Neuronal stem cell (in vitro differentiated cells): ENCODE results near the gene CHRNB4.

Source experiments
- DNase-seq: peaks from one replicate; pipeline ENCODE4 v3.0.0-alpha.2; 2013; ENCODE audit warnings: low spot score
- H2AFZ ChIP-seq: one replicate; pipeline ENCODE4 v1.6.1; 2013; ENCODE audit warnings: mild to moderate bottlenecking, low read length, inconsistent platforms
- H2AK5ac ChIP-seq: 2 replicates; pipeline ENCODE4 v1.6.1; 2013; ENCODE audit warnings: low read depth, mild to moderate bottlenecking, inconsistent platforms, low read length, moderate library complexity, mixed read lengths
- H2BK120ac ChIP-seq: 2 replicates; pipeline ENCODE4 v1.6.1; 2013; ENCODE audit warnings: low read depth, mild to moderate bottlenecking, inconsistent platforms, low read length, moderate library complexity, mixed read lengths
- H2BK12ac ChIP-seq: one replicate; pipeline ENCODE4 v1.6.1; 2013; ENCODE audit warnings: low read length, inconsistent platforms
- H2BK15ac ChIP-seq: 2 replicates; pipeline ENCODE4 v1.6.1; 2013; ENCODE audit warnings: mild to moderate bottlenecking, low read length, inconsistent platforms, mixed read lengths
- H2BK5ac ChIP-seq: one replicate; pipeline ENCODE4 v1.6.1; 2013; ENCODE audit warnings: inconsistent platforms, mild to moderate bottlenecking, low read length, moderate library complexity
- H3K14ac ChIP-seq: one replicate; pipeline ENCODE4 v1.6.1; 2013; ENCODE audit warnings: low read length, inconsistent platforms
- H3K18ac ChIP-seq: 2 replicates; pipeline ENCODE4 v1.6.1; 2013; ENCODE audit warnings: low read length, inconsistent platforms
- H3K23ac ChIP-seq: 2 replicates; pipeline ENCODE4 v1.6.1; 2013; ENCODE audit warnings: low read depth, mild to moderate bottlenecking, mixed read lengths, low read length, inconsistent platforms; ENCODE audit not compliant: poor library complexity
- H3K27ac ChIP-seq: replicated peaks from 3 replicates; pipeline ENCODE4 v1.5.1; 2013; ENCODE audit warnings: low read length, inconsistent platforms
- H3K27me3 ChIP-seq, 3 experiments: 2 replicates each; pipeline ENCODE4 v1.6.1; 2013; ENCODE audit warnings: low read length in 3 of 3, mild to moderate bottlenecking in 2 of 3, inconsistent platforms in 1 of 3, low read depth in 1 of 3, mixed read lengths in 1 of 3, moderate library complexity in 1 of 3; ENCODE audit not compliant: control insufficient read depth in 3 of 3, insufficient read depth in 3 of 3
- H3K36me3 ChIP-seq, 2 donors: replicated peaks in 1 of 2; 2 replicates each; pipeline ENCODE4 v1.6.1; 2013; ENCODE audit warnings: low read length in 2 of 2; ENCODE audit not compliant: control insufficient read depth in 2 of 2, insufficient read depth in 2 of 2
- H3K4ac ChIP-seq: 2 replicates; pipeline ENCODE4 v1.6.1; 2013; ENCODE audit warnings: inconsistent platforms, mild to moderate bottlenecking, low read length, moderate library complexity
- H3K4me1 ChIP-seq, 2 donors: 1 replicate in 1 of 2; 2 replicates in 1 of 2; pipeline ENCODE4 v1.6.1; 2013; ENCODE audit warnings: low read length in 2 of 2, low read depth in 1 of 2; ENCODE audit not compliant: control insufficient read depth in 2 of 2, insufficient read depth in 1 of 2
- H3K4me2 ChIP-seq: one replicate; pipeline ENCODE4 v1.6.1; 2013; ENCODE audit warnings: mild to moderate bottlenecking, low read length, inconsistent platforms; ENCODE audit not compliant: insufficient read depth, poor library complexity, severe bottlenecking
- H3K4me3 ChIP-seq, 2 donors: 2 replicates each; pipeline ENCODE4 v1.5.1; 2013; ENCODE audit warnings: low read length in 2 of 2, mild to moderate bottlenecking in 2 of 2, inconsistent platforms in 1 of 2, moderate library complexity in 1 of 2
- H3K79me1 ChIP-seq: one replicate; pipeline ENCODE4 v1.6.1; 2013; ENCODE audit warnings: low read depth, mild to moderate bottlenecking, inconsistent platforms, low read length, moderate library complexity
- H3K9ac ChIP-seq: one replicate; pipeline ENCODE4 v1.6.1; 2013; ENCODE audit warnings: mild to moderate bottlenecking, low read depth, low read length, inconsistent platforms; ENCODE audit not compliant: poor library complexity
- H3K9me3 ChIP-seq, 2 donors: replicated peaks in 1 of 2; 2 replicates each; pipeline versions ENCODE3 to v1.6.1; 2013; ENCODE audit warnings: low read length in 2 of 2, mild to moderate bottlenecking in 2 of 2, inconsistent platforms in 1 of 2, low read depth in 1 of 2, mixed read lengths in 1 of 2, moderate library complexity in 1 of 2; ENCODE audit not compliant: control insufficient read depth in 2 of 2, insufficient read depth in 1 of 2
- H4K8ac ChIP-seq: one replicate; pipeline ENCODE4 v1.6.1; 2013; ENCODE audit warnings: low read depth, mild to moderate bottlenecking, inconsistent platforms, low read length, moderate library complexity
- H4K91ac ChIP-seq: one replicate; pipeline ENCODE4 v1.6.1; 2013; ENCODE audit warnings: low read length, low read depth, mild to moderate bottlenecking, inconsistent platforms; ENCODE audit not compliant: poor library complexity
- WGBS, 2 donors: extraction: QIAGEN DNeasy Blood & Tissue Kit; methylation state at CpG; one replicate each; pipeline ENCODE4 v1.1.7; 2013; ENCODE audit warnings: missing lambda C conversion rate in 2 of 2, mixed read lengths in 1 of 2; ENCODE audit not compliant: insufficient read length in 2 of 2, insufficient replicate concordance in 1 of 2; ENCODE audit errors: extremely low coverage in 2 of 2; 5-methylcytosine and 5-hydroxymethylcytosine counted together

The CHRNB4 gene

GRCh38 chr15:78676424-78677110, 35.6 kb upstream of the CHRNB4 start:
- H2AK5ac ChIP-seq: no peak overlapping the region
- peaks cover 0 to 5% (median 0%) of the 10 kb centered on the region in 3 experiments for H3K27me3 ChIP-seq
- H3K4me1 ChIP-seq: peaks cover 8 to 16% of the 10 kb centered on the region in 2 donors
- H3K4me3 ChIP-seq: no peak overlapping the region
- no peak overlapping the region for H3K9ac ChIP-seq
- no peak overlapping the region for H3K18ac ChIP-seq
- no peak overlapping the region for H2BK12ac ChIP-seq
- no peaks in the 10 kb centered on the region for H3K79me1 ChIP-seq
- no peak overlapping the region for H3K4ac ChIP-seq
- H3K27ac ChIP-seq: no peak overlapping the region
- H2BK120ac ChIP-seq: no peak overlapping the region
- no peak overlapping the region for H3K14ac ChIP-seq
- no peak overlapping the region for H4K91ac ChIP-seq
- H3K4me2 ChIP-seq: no peak overlapping the region
- no peaks in the 10 kb centered on the region for H3K9me3 ChIP-seq
- no peak for DNase-seq
- no peak overlapping the region for H2BK5ac ChIP-seq
- no peak overlapping the region for H2AFZ ChIP-seq
- WGBS, 2 donors: no CpG with 5 or more reads among the region's 12 CpGs
- no peak overlapping the region for H3K23ac ChIP-seq
- H3K36me3 ChIP-seq: no peaks in the 10 kb centered on the region
- H4K8ac ChIP-seq: no peak overlapping the region
- H2BK15ac ChIP-seq: no peak overlapping the region

GRCh38 chr15:78675617-78676360, 34.8 kb upstream of the CHRNB4 start:
- H3K27ac ChIP-seq: no peak overlapping the region
- no peak overlapping the region for H3K18ac ChIP-seq
- no peak overlapping the region for H4K8ac ChIP-seq
- no peak overlapping the region for H3K23ac ChIP-seq
- no CpG with 5 or more reads among the region's 11 CpGs for WGBS, 2 donors
- H2AFZ ChIP-seq: no peak overlapping the region
- peak overlapping the region; percentile 60 for H2BK15ac ChIP-seq
- H3K4ac ChIP-seq: no peak overlapping the region
- H2BK120ac ChIP-seq: no peak overlapping the region
- peaks cover 8 to 14% of the 10 kb centered on the region in 2 donors for H3K4me1 ChIP-seq
- H2AK5ac ChIP-seq: no peak overlapping the region
- no peak overlapping the region for H4K91ac ChIP-seq
- H3K4me3 ChIP-seq: peak overlapping the region in 1 of 2 donors; percentile 27
- no peaks in the 10 kb centered on the region for H3K36me3 ChIP-seq
- H3K14ac ChIP-seq: peak overlapping the region; percentile 41
- no peak for DNase-seq
- no peak overlapping the region for H2BK5ac ChIP-seq
- peaks cover 0 to 5% (median 0%) of the 10 kb centered on the region in 3 experiments for H3K27me3 ChIP-seq
- H3K9ac ChIP-seq: no peak overlapping the region
- no peaks in the 10 kb centered on the region for H3K79me1 ChIP-seq
- H3K4me2 ChIP-seq: no peak overlapping the region
- H2BK12ac ChIP-seq: no peak overlapping the region
- H3K9me3 ChIP-seq: no peaks in the 10 kb centered on the region

GRCh38 chr15:78675206-78675605, 34.2 kb upstream of the CHRNB4 start:
- H2BK12ac ChIP-seq: no peak overlapping the region
- H3K4me2 ChIP-seq: no peak overlapping the region
- no peak overlapping the region for H2AK5ac ChIP-seq
- H3K79me1 ChIP-seq: no peaks in the 10 kb centered on the region
- H3K9ac ChIP-seq: peak overlapping the region; percentile 51
- peaks cover 0 to 5% (median 0%) of the 10 kb centered on the region in 3 experiments for H3K27me3 ChIP-seq
- WGBS, 2 donors: no CpG with 5 or more reads among the region's 4 CpGs
- no peak overlapping the region for H3K18ac ChIP-seq
- no peak overlapping the region for H2BK120ac ChIP-seq
- no peak overlapping the region for H3K4me3 ChIP-seq
- no peak overlapping the region for H2BK5ac ChIP-seq
- no peaks in the 10 kb centered on the region for H3K36me3 ChIP-seq
- no peak overlapping the region for H3K27ac ChIP-seq
- no peak for DNase-seq
- no peak overlapping the region for H3K4ac ChIP-seq
- H4K91ac ChIP-seq: no peak overlapping the region
- H4K8ac ChIP-seq: no peak overlapping the region
- H3K9me3 ChIP-seq: no peaks in the 10 kb centered on the region
- H3K14ac ChIP-seq: no peak overlapping the region
- H2AFZ ChIP-seq: no peak overlapping the region
- peak overlapping the region; percentile 60 for H2BK15ac ChIP-seq
- no peak overlapping the region for H3K23ac ChIP-seq
- peaks cover 8 to 13% of the 10 kb centered on the region in 2 donors for H3K4me1 ChIP-seq

GRCh38 chr15:78673917-78674444, 33.0 kb upstream of the CHRNB4 start:
- Histone ChIP-seq H2BK12ac (no peak overlapping the region), H2AFZ (peak overlapping the region; percentile 29), H3K27ac (no peak overlapping the region), H3K27me3 (peaks cover 0 to 2% (median 0%) of the 10 kb centered on the region in 3 experiments), H2BK120ac (no peak overlapping the region), H4K91ac (no peak overlapping the region), H3K14ac (no peak overlapping the region), H3K4me1 (peaks cover 8 to 13% of the 10 kb centered on the region in 2 donors), H3K36me3 (no peaks in the 10 kb centered on the region), H4K8ac (peak overlapping the region; percentile 25), H3K4ac (no peak overlapping the region), H3K23ac (no peak overlapping the region), H3K9ac (peak overlapping the region; percentile 35), H3K18ac (peak overlapping the region; percentile 12), H2AK5ac (peak overlapping the region; percentile 20), H2BK15ac (peak overlapping the region; percentile 23), H3K4me3 (no peak overlapping the region), H3K79me1 (no peaks in the 10 kb centered on the region), H3K4me2 (no peak overlapping the region), H3K9me3 (no peaks in the 10 kb centered on the region), H2BK5ac (no peak overlapping the region)
- no peak for DNase-seq
- no CpG with 5 or more reads among the region's 3 CpGs for WGBS, 2 donors
